GM23248 (cell line): Measurements from ENCODE around the gene DUSP9.

Experiments used
- EZH2 ChIP-seq: fragments of 200-600 bp; sonication (generic); IDR thresholded peaks from 2 replicates; pipeline ENCODE4 v1.6.1; 2018; ENCODE audit warnings: antibody characterized with exemption, mild to moderate bottlenecking; ENCODE audit not compliant: insufficient read depth, poor library complexity, severe bottlenecking
- EZH2phosphoT487 ChIP-seq: fragments of 200-600 bp; sonication (generic); IDR thresholded peaks from 2 replicates; pipeline ENCODE4 v1.6.1; 2018; ENCODE audit warnings: antibody characterized with exemption, moderate library complexity, mild to moderate bottlenecking, low read depth; ENCODE audit not compliant: insufficient read depth

- TF ChIP-seq EZH2phosphoT487 = 0 out of 2 replicates have a peak, but pooled peaks have one; percentile 4
- no peak for TF ChIP-seq EZH2
Observed at GRCh38 chrX:153647461-153648357, 706 bp downstream of the DUSP9 start.
